HFF-Myc (cell line): ENCODE measurements around the gene LCORL.

Experiments used
- DNase-seq: peaks from one replicate; pipeline ENCODE4 v3.0.0-alpha.2; 2011; ENCODE audit warnings: low read depth; ENCODE audit errors: extremely low read depth
- H3K4me3 ChIP-seq: replicated peaks from 2 replicates; pipeline ENCODE4 v1.5.1; 2011; ENCODE audit warnings: low read depth, mild to moderate bottlenecking, control low read depth, low read length
- CTCF ChIP-seq: IDR thresholded peaks from 2 replicates; pipeline ENCODE4 v1.5.1; 2012; ENCODE audit warnings: mild to moderate bottlenecking, low read depth, low read length, control low read depth; ENCODE audit errors: missing control alignments

LCORL gene

GRCh38 chr4:17812801-17813200, 208.8 kb downstream of the LCORL start:
- DNase-seq: no peak
- no peak for TF ChIP-seq CTCF
- H3K4me3 ChIP-seq: peak overlapping the region; percentile 58

GRCh38 chr4:17812125-17812524, 209.4 kb downstream of the LCORL start:
- no peak for TF ChIP-seq CTCF
- DNase-seq: no peak
- peak overlapping the region; percentile 58 for H3K4me3 ChIP-seq

GRCh38 chr4:17811078-17811603, 210.4 kb downstream of the LCORL start:
- no peak for TF ChIP-seq CTCF
- peak overlapping the region; percentile 58 for H3K4me3 ChIP-seq
- DNase-seq: no peak

- no peak for TF ChIP-seq CTCF
- H3K4me3 ChIP-seq: peak within 1 kb of the TSS; percentile 58
- DNase-seq: peak; percentile 97
Measured at GRCh38 chr4:17810260-17811077, 211.1 kb downstream of the LCORL start, which contains the start of the genes DCAF16 and NCAPG. DCAF16 (minus strand) TSS chr4:17810757; CDS start chr4:17804141, 6,616 bp downstream. NCAPG (plus strand) TSS chr4:17810979; CDS start chr4:17811078, 99 bp downstream.

- DNase-seq: no peak
- TF ChIP-seq CTCF: no peak
- peak overlapping the region; percentile 58 for H3K4me3 ChIP-seq
Measured at GRCh38 chr4:17809667-17810066, 211.9 kb downstream of the LCORL start.

GRCh38 chr4:17807446-17807845, 214.1 kb downstream of the LCORL start:
- no peak for DNase-seq
- H3K4me3 ChIP-seq: peak overlapping the region; percentile 58
- no peak for TF ChIP-seq CTCF
